Measurements from ENCODE around the gene NLE1. TPM values are rescaled to one million over a fixed set of nuclear protein-coding genes. Genes with fewer than 3 reads are reported as not detected.
"Not testable (repeated sequence)": the region's sequence is repeated elsewhere in the genome, so short reads cannot be mapped to it uniquely, and the experiment has no call there.

NLE1 gene
- polyA plus RNA-seq, 12 donors = 9.4 to 17.3 (median 12.9) TPM; not detected in 1

- no peak for DNase-seq
These were observed 12.1 kb downstream of the NLE1 start for GRCh38 chr17:35129973-35130351.

GRCh38 chr17:35129154-35129972, 12.7 kb downstream of the NLE1 start:
- no peak for DNase-seq

- no peak for DNase-seq
These were observed 14.2 kb downstream of the NLE1 start for GRCh38 chr17:35127751-35128514.

GRCh38 chr17:35121315-35121714, 20.8 kb downstream of the NLE1 start, which contains the start of gene FNDC8:
FNDC8 (plus strand) TSS chr17:35121615; CDS start chr17:35121694, 79 bp downstream.
- DNase-seq = no peak

- peak; percentile 61 for DNase-seq
These were observed 22.5 kb downstream of the NLE1 start, which contains the start of gene RAD51D for GRCh38 chr17:35119370-35120165. RAD51D (minus strand) TSS chr17:35119860; CDS start chr17:35119613, 247 bp downstream.

- no peak for DNase-seq
These were observed 24.1 kb downstream of the NLE1 start for GRCh38 chr17:35117984-35118383.

- no peak for DNase-seq
These were observed 25.3 kb downstream of the NLE1 start for GRCh38 chr17:35116845-35117244.

- not testable (repeated sequence) for DNase-seq
These were observed 31.3 kb downstream of the NLE1 start for GRCh38 chr17:35110791-35111190.

GRCh38 chr17:35104844-35105450, 37.2 kb downstream of the NLE1 start:
- no peak for DNase-seq

GRCh38 chr17:35103271-35103670, 38.8 kb downstream of the NLE1 start:
- no peak for DNase-seq

GRCh38 chr17:35101725-35102124, 40.4 kb downstream of the NLE1 start:
- no peak for DNase-seq

GRCh38 chr17:35101036-35101435, 41.1 kb downstream of the NLE1 start:
- DNase-seq = no peak

- no peak for DNase-seq
These were observed 42.2 kb downstream of the NLE1 start for GRCh38 chr17:35099908-35100307.

- no peak for DNase-seq
These were observed 44.3 kb downstream of the NLE1 start for GRCh38 chr17:35097776-35098175.

- DNase-seq = no peak
These were observed 46.4 kb downstream of the NLE1 start for GRCh38 chr17:35095741-35096140.

GRCh38 chr17:35094902-35095301, 47.2 kb downstream of the NLE1 start:
- DNase-seq = no peak

GRCh38 chr17:35090707-35091106, 51.4 kb downstream of the NLE1 start:
- not testable (repeated sequence) for DNase-seq

GRCh38 chr17:35089586-35090296, 52.4 kb downstream of the NLE1 start:
- no peak for DNase-seq

GRCh38 chr17:35088881-35089585, 53.1 kb downstream of the NLE1 start:
- peak; percentile 78 for DNase-seq

GRCh38 chr17:35088356-35088880, 53.7 kb downstream of the NLE1 start:
- peak; percentile 40 for DNase-seq

Measured in muscle of arm (tissue), 12 donors.